Endothelial cell of umbilical vein (primary cell): ENCODE measurements around the gene SPINK6. TPM values are rescaled to one million over a fixed set of nuclear protein-coding genes. Genes with fewer than 3 reads are reported as not detected.

Experiments used
- BruUV-seq: library from RNA; stranded (reverse); fragments of 400-500 nt; replicated peaks from 2 replicates; lab custom pipeline; 2021; lab: Mats Ljungman, UMichigan
- CTCF ChIA-PET: fragments of 300-600, 350-600 bp; sonication (Branson Sonifier 250); formaldehyde crosslinking; loops from one replicate; lab custom pipeline; 2021; ENCODE audit warnings: antibody characterized with exemption, inconsistent platforms; lab: Charles Lee
- POLR2A ChIA-PET: fragments of 300-600, 350-600 bp; sonication (Branson Sonifier 250); formaldehyde crosslinking; loops from one replicate; lab custom pipeline; 2021; ENCODE audit warnings: antibody characterized with exemption, inconsistent platforms; lab: Charles Lee
- DNase-seq: peaks from one replicate; pipeline ENCODE4 v3.0.0-alpha.2; 2011; ENCODE audit warnings: low read depth, low spot score
- FAIRE-seq: peaks from 2 replicates; lab custom pipeline; 2011; peaks lifted over from hg19 to GRCh38; lab: Jason Lieb, UNC
- H2AFZ ChIP-seq: 2 replicates; pipeline ENCODE4 v1.6.0; 2012; ENCODE audit warnings: low read depth, low read length, control low read depth, inconsistent platforms
- H3K27ac ChIP-seq: 2 replicates; pipeline ENCODE4 v1.5.1; 2011; ENCODE audit warnings: low read depth, mild to moderate bottlenecking, control low read depth, low read length, moderate library complexity; ENCODE audit not compliant: insufficient read depth
- H3K27me3 ChIP-seq, 2 experiments: 2 replicates each; pipeline versions ENCODE4 v1.6.0 to v1.6.1; 2011; ENCODE audit warnings: low read length in 2 of 2, mixed read lengths in 1 of 2; ENCODE audit not compliant: control insufficient read depth in 2 of 2, insufficient read depth in 2 of 2
- H3K36me3 ChIP-seq, 2 experiments: 2 replicates in 1 of 2; 3 replicates in 1 of 2; pipeline ENCODE4 v1.5.1; 2011; ENCODE audit warnings: low read length in 2 of 2, mild to moderate bottlenecking in 1 of 2, moderate library complexity in 1 of 2; ENCODE audit not compliant: control insufficient read depth in 2 of 2, insufficient read depth in 2 of 2; ENCODE audit errors: extremely low read depth in 1 of 2
- H3K4me1 ChIP-seq: 3 replicates; pipeline ENCODE4 v1.5.1; 2011; ENCODE audit warnings: mild to moderate bottlenecking, low read length; ENCODE audit not compliant: control insufficient read depth, insufficient read depth; ENCODE audit errors: extremely low read depth
- H3K4me2 ChIP-seq: 2 replicates; pipeline ENCODE4 v1.6.1; 2011; ENCODE audit warnings: low read length, control low read depth, mixed read lengths; ENCODE audit not compliant: insufficient read depth
- H3K4me3 ChIP-seq, 3 experiments: fragments of 200-600 bp in 1 of 3; sonication (generic), shearing (Covaris generic) in 1 of 3; replicated peaks in 1 of 3; 2 replicates each; pipeline ENCODE4 v1.5.1; 2011 to 2016; ENCODE audit warnings: control low read depth in 3 of 3, low read length in 3 of 3, mild to moderate bottlenecking in 2 of 3, inconsistent platforms in 1 of 3, low read depth in 1 of 3, moderate library complexity in 1 of 3; ENCODE audit not compliant: insufficient read depth in 1 of 3
- H3K79me2 ChIP-seq: 2 replicates; pipeline ENCODE4 v1.6.0; 2012; ENCODE audit warnings: low read length, inconsistent platforms; ENCODE audit not compliant: control insufficient read depth, insufficient read depth
- H3K9ac ChIP-seq: replicated peaks from 2 replicates; pipeline ENCODE3; 2011; ENCODE audit warnings: low read length, control low read depth; ENCODE audit not compliant: insufficient read depth; ENCODE audit errors: extremely low read depth
- H3K9me1 ChIP-seq: replicated peaks from 3 replicates; pipeline ENCODE4 v1.6.0; 2011; ENCODE audit warnings: mild to moderate bottlenecking, low read length; ENCODE audit not compliant: control insufficient read depth, insufficient read depth; ENCODE audit errors: extremely low read depth
- H3K9me3 ChIP-seq: replicated peaks from 2 replicates; pipeline ENCODE4 v1.5.1; 2012; ENCODE audit warnings: low read length, inconsistent platforms; ENCODE audit not compliant: control insufficient read depth, insufficient read depth
- H4K20me1 ChIP-seq: replicated peaks from 2 replicates; pipeline ENCODE3; 2011; ENCODE audit warnings: mild to moderate bottlenecking, low read length; ENCODE audit not compliant: control insufficient read depth, insufficient read depth; ENCODE audit errors: extremely low read depth
- EZH2 ChIP-seq: IDR thresholded peaks from 2 replicates; pipeline ENCODE4 v1.6.1; 2012; ENCODE audit warnings: borderline replicate concordance, low read depth, mild to moderate bottlenecking, moderate library complexity, low read length, inconsistent platforms; ENCODE audit not compliant: severe bottlenecking
- FOS ChIP-seq: IDR thresholded peaks from 2 replicates; pipeline ENCODE4 v1.6.1; 2011; ENCODE audit warnings: mild to moderate bottlenecking, low read length, moderate library complexity, borderline replicate concordance; ENCODE audit not compliant: insufficient read depth
- GATA2 ChIP-seq: IDR thresholded peaks from 2 replicates; pipeline ENCODE4 v1.7.0; 2011; ENCODE audit warnings: low read depth, mild to moderate bottlenecking, moderate library complexity, mixed read lengths, low read length; ENCODE audit not compliant: insufficient read length, insufficient read depth
- JUN ChIP-seq: IDR thresholded peaks from 2 replicates; pipeline ENCODE4 v1.6.1; 2011; ENCODE audit warnings: borderline replicate concordance, low read depth; ENCODE audit not compliant: insufficient read length, insufficient read depth
- MAX ChIP-seq: IDR thresholded peaks from 2 replicates; pipeline ENCODE4 v1.6.1; 2011; ENCODE audit not compliant: insufficient read depth, insufficient read length
- MYC ChIP-seq: IDR thresholded peaks from one replicate; pipeline ENCODE4 v1.6.1; 2011; ENCODE audit warnings: mild to moderate bottlenecking, low read depth, low read length
- POLR2A ChIP-seq: IDR thresholded peaks from 2 replicates; pipeline ENCODE4 v1.6.1; 2012; ENCODE audit warnings: low read depth, mild to moderate bottlenecking, control low read depth, low read length
- POLR2AphosphoS5 ChIP-seq: IDR thresholded peaks from 2 replicates; pipeline ENCODE4 v1.6.1; 2012; ENCODE audit warnings: low read depth, mild to moderate bottlenecking, control low read depth, low read length, moderate library complexity; ENCODE audit not compliant: insufficient read depth
- dilution Hi-C: fragments of 300-500 bp; cut with MboI; formaldehyde crosslinking; loops from one replicate; pipeline ENCODE4 v1.15.0; 2019; ENCODE audit warnings: low sequenced_read_pairs; ENCODE audit not compliant: extremely low pct_ligation_motif_present
- intact Hi-C: fragments of 100-400 bp; cut with micrococcal nuclease; formaldehyde crosslinking; loops from one replicate; pipeline ENCODE4 v1.10.0; 2022
- polyA plus RNA-seq, 4 experiments: library from polyadenylated mRNA; depleted of rRNA in 3 of 4; stranded (reverse) in 3 of 4; unstranded in 1 of 4; fragments of >200 nt; gene quantifications; 2 replicates each; pipeline versions ENCODE4 v1.2.1 to v1.2.3, GENCODE V29; 2011 to 2012; ENCODE audit warnings: missing spikeins in 1 of 4
- total RNA-seq: library from RNA; stranded (reverse); gene quantifications from 2 replicates; pipeline ENCODE4 v1.2.3, GENCODE V29; 2021
- TF ChIP-seq, protein P1 (sequence below), 2 donors: IDR thresholded peaks; 1 replicate in 1 of 2; 2 replicates in 1 of 2; pipeline ENCODE4 v1.5.1; 2011; ENCODE audit warnings: low read length in 2 of 2, mild to moderate bottlenecking in 2 of 2, moderate library complexity in 2 of 2, control low read depth in 1 of 2, inconsistent platforms in 1 of 2, low read depth in 1 of 2; ENCODE audit not compliant: insufficient read depth in 1 of 2; ENCODE audit errors: extremely low read depth in 1 of 2

Gene SPINK6
- total and polyA plus RNA-seq, 2 donors (not counting 3 experiments of a cell fraction or from before 2014, with no cell fraction given): not detected

DNA sequence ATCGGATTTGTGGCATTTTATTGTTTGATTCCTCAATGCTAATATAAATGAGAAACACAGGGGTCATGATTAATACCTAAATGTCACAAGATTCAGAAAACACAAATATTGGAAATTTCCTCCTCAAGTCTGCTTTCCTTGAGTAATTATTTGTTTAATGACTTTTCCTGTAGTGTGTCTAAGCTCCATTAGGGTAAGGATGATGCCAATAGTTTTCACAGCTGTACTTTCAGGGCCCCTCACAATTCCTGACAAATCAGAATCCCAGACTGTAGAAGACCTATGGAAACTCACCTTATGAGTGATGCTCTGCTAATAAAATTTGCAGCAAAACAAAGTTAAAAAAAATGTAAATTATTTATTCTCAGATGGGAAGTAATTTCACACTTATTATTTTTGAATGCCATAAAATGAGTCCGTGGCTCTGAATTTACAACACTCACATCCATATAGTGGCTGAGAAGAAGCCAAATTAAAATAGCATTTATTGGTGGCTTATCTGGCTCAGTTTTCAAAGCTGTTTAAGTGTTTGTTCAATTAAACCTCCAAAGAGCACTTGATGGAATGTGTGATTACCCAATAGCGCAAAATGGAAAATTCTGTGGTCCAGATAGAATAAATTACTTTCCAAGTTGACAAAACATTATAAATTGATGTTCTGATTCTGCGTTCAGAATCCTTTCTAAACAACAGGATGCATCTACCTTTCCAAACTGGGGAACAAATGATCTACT, 36.1 kb upstream of the SPINK6 start:
- Histone ChIP-seq H3K9ac (no peak overlapping the region), H3K9me1 (no peaks in the 10 kb centered on the region), H3K79me2 (no peaks in the 10 kb centered on the region), H2AFZ (no peak overlapping the region), H3K9me3 (no peaks in the 10 kb centered on the region), H3K4me2 (no peak overlapping the region), H3K36me3 (no peaks in the 10 kb centered on the region), H3K4me1 (no peaks in the 10 kb centered on the region), H4K20me1 (no peaks in the 10 kb centered on the region), H3K27me3 (no peaks in the 10 kb centered on the region), H3K27ac (no peak overlapping the region), H3K4me3 (no peak overlapping the region)
- ChIA-PET CTCF (interaction anchor here (0.9 to 2.1 kb wide), 4 partner anchors 39 to 564 kb away, joined by 3 to 4 read pairs (median 3); no protein-coding TSS in a partner anchor), POLR2A (no interaction called here)
- no peak for FAIRE-seq
- dilution Hi-C loops: no loop called here
- peak; percentile 6 for DNase-seq
- TF ChIP-seq MYC: no peak
- no peak for TF ChIP-seq POLR2A
- TF ChIP-seq JUN: no peak
- TF ChIP-seq POLR2AphosphoS5: no peak
- TF ChIP-seq EZH2: no peak
- no peak for TF ChIP-seq GATA2
- TF ChIP-seq MAX: no peak
- no peak for TF ChIP-seq FOS
- TF ChIP-seq, protein P1, sequence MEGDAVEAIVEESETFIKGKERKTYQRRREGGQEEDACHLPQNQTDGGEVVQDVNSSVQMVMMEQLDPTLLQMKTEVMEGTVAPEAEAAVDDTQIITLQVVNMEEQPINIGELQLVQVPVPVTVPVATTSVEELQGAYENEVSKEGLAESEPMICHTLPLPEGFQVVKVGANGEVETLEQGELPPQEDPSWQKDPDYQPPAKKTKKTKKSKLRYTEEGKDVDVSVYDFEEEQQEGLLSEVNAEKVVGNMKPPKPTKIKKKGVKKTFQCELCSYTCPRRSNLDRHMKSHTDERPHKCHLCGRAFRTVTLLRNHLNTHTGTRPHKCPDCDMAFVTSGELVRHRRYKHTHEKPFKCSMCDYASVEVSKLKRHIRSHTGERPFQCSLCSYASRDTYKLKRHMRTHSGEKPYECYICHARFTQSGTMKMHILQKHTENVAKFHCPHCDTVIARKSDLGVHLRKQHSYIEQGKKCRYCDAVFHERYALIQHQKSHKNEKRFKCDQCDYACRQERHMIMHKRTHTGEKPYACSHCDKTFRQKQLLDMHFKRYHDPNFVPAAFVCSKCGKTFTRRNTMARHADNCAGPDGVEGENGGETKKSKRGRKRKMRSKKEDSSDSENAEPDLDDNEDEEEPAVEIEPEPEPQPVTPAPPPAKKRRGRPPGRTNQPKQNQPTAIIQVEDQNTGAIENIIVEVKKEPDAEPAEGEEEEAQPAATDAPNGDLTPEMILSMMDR (IDR thresholded peaks at IDR 0.05; ENCODE audit: extremely low read depth in 1 of 2, insufficient read depth in 1 of 2, low read depth in 1 of 2, low read length in 2 of 2): no peak
- intact Hi-C loops: no loop called here
- BruUV-seq: no TSS peak
